UCSD-AML1 (cell line): Measurements from ENCODE around the gene EFNB2.

Experiments used
- DNase-seq: peaks from one replicate; lab custom pipeline; 2025; ENCODE audit not compliant: unreplicated experiment; lab: John Stamatoyannopoulos, UW

Gene EFNB2, protein sequence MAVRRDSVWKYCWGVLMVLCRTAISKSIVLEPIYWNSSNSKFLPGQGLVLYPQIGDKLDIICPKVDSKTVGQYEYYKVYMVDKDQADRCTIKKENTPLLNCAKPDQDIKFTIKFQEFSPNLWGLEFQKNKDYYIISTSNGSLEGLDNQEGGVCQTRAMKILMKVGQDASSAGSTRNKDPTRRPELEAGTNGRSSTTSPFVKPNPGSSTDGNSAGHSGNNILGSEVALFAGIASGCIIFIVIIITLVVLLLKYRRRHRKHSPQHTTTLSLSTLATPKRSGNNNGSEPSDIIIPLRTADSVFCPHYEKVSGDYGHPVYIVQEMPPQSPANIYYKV

DNA sequence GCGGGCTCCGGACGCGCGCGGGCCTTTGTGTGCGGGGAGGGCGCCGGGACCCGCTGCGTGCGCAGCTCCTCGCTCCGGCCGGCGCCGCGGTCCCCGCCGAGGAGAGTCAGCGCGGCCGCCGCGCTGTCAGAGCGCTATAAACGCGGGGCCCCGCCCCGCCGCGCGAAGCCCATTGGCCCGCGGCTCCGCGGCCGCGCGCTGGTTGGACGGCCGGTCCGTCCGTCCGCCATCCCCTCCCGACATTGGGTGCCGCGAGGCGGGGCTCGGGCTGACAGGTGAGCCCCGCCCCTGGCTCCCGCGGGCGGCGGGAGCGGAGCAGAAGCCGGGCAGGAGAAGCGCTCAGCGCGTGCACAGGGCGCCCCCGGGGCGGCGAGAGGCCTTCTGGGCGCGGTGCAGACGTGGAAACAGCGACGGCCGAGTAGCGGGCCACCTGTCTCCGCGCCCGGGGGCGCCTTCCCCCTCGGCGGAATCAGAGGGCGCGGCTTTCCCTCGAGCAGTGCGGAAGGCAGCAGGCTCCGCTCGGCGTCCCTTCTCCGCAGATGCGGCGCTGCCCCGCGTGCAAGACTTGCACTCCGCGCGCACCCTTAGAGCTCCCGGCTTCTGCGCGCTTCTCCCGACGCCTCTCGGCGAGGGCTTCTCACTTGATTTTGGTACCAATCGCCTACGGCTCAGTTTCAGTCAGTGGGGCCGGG lies at the start of gene EFNB2:
EFNB2 (minus strand) TSS at position 111 of the 692 bp plus-strand sequence. CDS start 698 bp downstream, outside the sequence.
- peak; percentile 91 for DNase-seq

DNA sequence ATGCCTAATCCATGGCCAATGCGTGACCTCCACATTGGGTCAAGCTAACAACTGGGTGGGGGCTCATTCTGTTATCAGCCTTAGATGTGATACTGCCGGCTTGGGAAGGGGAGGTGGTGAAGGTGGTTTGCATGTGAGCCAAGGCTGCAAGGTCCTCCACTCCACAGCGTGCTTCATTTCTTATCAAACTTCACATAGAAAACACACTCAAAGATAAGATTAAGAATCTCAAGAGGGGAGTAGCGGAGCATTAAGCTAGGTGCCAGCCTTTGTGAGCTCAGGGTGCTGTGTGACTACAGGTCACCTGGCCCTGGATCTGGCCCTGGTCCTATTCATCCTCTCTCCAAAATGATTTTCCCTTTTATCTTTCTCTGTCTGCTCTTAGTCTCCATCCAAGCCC lies 45.8 kb upstream of the EFNB2 start:
- no peak for DNase-seq

DNA sequence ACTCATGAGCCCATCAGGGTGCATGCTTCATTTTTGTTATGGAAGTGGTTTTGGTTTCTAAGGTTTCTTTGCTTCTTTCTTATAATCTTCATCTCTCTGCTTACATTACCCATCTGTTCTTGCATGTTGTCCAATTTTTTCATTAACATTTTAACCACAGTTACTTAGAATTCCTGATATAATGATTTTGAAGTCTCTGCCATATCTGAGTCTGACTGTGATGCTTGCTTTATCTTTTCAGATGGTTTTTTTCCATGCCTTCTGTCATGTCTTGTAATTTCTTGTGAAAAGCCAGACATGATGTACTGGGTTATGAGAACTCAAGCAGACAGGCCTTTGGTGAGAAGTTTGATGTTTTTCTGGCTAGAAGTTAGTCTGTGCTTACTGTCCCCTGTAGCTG lies 40.4 kb upstream of the EFNB2 start:
- no peak for DNase-seq

DNA sequence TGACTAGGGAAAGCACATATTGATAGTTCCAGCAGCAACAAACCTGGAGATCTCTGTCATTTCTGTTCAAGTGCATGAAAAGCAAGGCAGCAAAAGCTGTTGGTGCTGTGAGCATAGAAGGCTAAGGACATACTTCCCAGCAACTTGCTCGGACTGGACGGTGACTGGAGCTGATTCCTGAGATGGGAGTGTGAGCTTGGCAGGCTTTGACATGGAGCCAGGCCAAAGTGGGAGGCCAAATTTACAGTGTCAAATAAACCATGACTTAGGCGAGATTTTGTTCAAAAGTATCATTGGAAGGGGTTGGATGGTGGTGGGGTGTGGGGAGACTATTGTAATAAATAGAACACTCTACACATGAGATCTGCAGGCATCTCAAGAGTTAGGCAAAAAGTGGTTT lies 38.4 kb upstream of the EFNB2 start:
- DNase-seq = no peak

DNA sequence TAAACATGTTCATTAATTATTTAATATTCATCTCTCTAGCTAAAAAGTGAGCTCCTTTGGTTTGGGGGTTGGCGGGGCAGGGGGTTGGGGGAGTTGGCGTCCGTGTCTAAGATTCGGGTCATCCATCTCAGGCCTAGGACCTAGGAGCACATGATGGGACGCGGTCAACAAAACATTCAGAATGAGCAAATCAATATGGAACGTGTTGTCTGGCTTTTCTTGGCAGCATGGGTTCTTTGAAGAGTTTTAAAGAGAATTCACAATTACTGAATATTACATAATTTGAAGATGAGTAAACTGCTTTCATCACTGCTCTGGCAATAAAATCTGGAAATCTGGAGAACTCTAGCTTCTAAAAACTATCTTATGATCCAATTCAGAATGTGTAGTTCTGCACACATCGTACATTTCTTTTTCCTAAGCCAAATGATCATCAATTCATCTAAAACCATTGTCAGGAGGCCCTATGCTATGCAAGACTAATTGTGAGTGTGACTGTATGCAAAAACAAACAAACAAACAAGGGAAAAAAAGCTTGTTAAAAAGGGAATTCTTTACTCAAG lies 37.9 kb upstream of the EFNB2 start:
- DNase-seq = no peak

DNA sequence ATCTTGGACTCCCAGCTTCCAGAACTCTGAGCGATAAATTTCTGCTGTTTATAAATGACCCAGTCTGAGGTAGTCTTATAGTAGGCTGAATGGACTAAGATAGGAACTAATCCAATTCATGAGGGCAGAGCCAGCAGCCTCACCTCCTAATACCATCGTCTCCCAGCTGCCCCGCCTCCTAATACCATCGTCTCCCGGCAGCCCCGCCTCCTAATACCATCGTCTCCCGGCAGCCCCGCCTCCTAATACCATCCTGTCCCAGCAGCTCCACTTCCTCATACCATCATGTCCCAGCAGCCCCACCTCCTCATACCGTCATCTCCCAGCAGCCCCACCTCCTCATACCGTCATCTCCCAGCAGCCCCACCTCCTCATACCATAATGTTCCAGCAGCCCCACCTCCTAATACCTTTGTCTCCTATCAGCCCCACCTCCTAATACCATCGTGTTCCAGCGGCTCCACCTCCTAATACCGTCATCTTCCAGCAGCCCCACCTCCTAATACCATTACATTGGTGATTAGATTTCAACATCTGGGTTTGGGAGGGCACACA lies 34.9 kb upstream of the EFNB2 start:
- no peak for DNase-seq

DNA sequence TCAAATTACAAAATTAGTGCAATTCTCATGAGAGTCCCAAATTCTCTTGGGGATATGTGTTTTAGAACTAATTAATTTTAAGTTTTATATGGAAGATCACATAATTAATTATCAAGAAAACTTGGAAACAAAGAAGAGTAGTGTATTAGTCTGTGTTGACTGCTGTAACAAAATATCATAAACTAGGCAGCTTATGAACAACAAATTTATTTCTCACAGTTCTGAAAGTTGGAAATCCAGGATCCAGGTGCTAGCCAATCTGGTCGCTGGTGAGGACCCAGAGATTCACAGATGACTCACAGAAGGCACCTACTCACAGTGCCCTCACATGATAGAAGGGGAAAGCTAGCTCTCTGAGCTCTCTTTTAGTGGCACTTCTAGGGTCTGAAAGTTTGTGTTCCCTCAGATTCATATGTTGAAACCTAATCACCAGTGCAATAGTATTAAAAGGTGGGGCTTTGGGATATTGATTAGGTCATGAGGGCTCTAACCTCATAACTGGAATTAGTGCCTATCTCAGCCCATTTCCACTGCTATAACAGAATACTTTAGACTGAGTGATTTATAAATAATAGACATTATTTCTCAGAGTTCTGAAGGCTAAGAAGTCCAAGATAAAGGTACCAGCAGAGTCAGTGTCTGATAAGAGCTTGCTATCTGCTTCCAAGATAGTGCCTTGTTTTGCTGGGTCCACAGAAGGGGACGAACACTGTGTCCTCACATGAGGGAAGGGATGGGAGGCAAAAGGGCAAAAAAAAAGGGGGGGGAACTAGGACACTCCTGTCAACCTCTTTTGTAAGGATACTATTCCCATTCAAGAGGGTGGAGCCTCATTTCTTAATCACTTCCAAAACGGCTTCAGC lies 34.0 kb upstream of the EFNB2 start:
- DNase-seq = no peak

DNA sequence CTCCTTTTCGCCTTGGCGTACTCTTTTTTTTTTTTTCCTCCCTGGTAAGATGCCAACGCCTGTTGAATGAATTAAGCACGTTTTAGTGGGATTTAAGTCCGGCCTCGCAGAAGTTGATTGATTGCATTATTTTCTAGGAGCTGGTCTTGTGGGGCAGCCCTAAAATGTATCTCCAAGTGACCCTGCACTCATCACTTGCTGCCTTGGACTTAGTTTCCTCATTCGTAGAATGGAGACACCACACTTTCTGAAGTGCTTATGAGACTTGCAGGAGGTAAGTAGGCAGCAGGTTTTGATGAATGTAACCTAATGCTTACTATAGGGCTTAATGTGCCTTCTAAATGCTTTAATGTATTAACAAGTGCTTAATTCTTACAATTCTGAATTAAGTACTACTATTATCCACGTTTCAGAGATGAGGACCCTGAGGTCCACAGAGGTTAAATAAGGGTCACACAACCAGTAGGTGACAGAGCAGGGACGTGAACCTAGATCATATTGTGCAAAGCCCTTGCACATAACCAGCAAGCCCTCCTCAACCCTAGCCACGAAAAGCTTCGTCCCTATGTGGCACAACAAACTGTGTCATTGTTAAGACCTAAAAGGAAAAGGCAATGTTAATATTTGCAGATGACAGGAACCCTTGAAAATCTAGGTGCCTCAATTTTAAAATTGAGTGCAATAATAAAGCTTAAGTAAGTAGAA lies 33.0 kb upstream of the EFNB2 start:
- DNase-seq = no peak

DNA sequence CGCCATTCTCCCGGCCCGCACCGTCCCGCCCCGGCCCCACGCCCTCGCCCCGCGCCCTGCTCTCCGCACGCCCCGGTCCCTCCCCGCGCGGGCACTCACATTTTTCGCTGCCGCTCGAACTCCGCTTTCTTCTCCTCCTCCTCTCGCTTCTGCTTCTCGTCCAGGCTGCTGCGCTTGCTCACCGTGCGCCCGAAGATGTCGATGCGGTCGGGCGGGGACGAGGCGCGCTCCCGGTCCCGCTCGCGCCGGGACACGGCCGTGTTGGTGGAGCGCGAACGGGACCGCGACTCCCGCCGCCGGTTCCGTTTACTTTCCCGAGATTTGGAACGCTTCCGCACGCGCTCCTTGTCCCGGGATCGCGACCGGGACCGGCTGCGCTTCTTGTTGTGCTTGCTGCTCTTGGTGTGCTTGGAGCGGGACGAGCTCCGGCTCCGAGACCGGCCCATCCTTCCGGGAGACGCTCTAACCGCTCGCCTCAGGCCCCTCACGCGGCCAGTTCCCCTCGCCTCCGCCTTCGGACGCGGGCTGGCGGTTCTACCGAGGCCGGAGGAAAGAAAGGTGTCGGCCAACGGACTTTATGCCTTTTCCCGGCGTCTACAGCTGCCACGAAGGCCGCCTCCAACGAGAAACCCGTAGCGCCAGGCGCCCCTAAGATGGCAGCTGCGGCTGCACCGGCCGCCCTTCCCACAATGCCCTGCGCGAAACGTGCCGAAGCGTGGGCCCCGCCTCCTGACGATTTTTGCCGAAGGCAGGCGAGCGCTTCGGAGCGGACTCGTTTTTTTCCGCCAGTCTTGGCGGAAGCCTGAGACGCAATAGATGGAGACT lies 32.2 kb upstream of the EFNB2 start, which contains the start of gene ARGLU1:
ARGLU1 (minus strand) TSS at position 664 of the 825 bp plus-strand sequence; CDS start at position 446, 218 bp downstream.
- peak; percentile 94 for DNase-seq

DNA sequence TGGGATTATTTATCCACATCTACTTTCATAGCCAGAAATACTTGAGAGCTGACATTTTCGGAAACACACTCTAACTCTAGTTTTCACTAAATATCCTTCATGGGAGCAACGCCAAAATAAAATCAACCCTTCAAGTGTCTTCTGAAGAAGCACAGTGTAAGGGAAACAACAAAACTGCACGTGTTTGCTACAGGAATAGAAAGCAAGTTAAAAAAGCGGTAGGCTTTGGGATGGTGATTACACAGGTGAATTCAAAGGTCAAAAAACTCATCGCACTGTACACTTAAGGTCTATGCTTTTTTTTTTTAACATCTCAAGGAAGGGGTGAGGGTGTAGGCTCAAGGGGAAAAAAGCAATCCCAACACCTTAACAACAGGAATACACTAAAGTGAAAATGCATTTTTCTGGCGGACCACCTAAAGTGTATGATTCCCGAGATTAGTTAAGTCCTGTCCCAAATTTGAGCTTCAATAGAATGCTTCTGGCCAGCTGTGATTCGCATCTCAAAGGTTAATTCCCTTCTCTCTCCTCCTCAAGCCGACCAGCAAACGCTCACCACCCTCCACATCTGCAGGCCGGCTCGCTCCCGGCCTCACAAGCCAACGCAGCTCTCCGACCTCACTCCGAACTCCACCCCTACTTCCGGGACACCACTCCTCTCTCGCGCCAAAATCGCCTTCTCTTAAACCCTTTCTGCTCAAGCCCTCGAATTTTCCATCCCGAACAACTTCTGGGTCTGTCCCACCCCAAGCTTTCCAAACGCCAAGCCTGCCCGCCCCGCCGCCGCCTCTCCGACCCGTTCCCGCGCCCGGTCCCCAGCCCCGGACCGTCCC lies 31.4 kb upstream of the EFNB2 start:
- DNase-seq = peak; percentile 56

DNA sequence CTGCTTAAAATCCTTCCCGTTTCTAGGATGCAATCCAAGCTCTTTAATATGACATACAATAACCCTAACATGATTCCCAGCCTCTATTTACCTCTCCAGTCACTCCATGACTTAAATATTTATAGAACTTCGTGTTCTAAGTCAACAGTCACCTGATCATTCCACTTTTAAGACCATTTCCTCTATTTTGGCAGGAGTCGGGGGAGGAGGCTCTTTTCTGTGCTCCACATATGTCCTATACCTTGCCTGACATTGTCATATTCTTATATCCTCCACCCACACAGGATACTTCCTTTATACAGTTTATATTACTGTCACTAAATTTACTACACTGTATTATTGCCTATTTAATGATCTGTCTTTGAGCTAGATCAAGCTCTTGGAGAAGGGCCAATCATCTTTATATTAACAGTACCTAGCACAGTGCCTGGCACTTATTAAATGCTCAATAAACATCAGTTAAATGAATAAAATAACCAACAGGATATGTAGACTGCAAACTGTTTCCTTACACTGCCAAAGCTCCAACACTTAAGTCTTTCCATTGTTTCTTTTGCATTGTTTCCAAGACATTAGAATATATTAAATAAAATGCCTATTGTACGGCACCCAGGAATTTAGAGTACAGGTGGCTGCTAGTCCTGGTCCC lies 29.8 kb upstream of the EFNB2 start:
- DNase-seq = no peak

DNA sequence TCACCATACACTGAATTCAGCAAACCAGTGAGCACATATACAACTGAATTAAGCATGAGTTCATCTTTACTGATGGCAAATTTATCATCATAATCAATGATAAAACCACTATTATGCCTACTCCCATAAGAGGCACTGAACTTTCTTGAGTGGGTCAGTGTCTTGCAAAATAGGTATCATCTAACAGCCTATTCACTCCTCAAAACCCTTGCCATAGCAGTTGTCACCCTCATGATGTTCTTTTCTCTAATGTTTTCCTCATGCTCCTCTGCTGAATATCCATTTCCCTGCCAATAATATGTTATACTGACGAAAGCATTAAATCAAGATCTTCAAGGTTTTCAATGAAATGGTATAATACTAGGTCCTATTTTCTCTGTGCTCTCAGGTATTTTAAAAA lies 26.8 kb upstream of the EFNB2 start:
- DNase-seq = no peak

DNA sequence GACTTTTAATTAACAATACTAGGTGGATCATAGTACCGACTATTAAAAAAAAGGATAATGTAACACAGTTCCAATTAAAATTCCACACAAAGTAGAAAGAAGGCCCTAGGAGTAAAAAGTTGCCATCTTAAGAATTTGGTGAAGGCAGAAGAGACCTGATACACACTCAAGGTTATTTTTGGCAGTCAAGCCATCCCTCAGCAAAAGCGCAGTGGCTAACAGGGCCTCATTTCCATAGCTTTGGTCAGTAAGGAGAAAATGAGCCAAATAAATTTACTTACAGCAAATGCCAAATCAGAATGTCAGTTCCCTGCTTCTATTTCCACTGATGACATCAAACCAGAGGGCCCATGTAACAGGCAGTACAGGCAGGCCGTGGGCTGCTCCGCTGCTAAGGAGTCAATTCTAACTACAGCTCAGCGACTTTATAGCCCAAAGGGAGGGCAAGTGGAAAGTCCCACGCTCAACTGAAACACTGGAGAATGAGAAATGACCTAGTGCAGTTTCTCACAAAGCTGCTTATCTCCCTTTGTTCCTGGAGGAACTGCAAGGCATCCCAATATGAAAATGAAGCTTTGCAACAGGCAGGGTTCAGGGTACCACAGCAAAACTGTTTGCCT lies 26.2 kb upstream of the EFNB2 start:
- peak; percentile 20 for DNase-seq

DNA sequence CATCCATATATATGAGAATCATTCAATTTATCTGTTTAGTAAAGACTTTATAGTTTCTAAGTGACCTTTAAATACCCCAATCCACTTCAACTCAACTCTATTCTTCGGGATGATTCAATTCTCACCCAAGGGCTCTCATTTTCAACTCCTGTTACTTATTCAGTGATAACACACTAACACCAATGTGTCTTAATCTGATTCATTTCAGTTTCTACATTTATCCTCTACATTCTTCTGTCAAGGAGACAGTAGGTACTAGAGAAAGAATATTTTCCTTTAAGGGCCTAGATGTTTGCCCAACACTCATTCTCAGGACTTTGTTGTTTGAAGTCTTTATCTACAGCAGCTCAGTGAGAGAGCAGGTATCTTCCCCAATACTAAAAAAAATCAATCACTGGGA lies 25.4 kb upstream of the EFNB2 start:
- no peak for DNase-seq

DNA sequence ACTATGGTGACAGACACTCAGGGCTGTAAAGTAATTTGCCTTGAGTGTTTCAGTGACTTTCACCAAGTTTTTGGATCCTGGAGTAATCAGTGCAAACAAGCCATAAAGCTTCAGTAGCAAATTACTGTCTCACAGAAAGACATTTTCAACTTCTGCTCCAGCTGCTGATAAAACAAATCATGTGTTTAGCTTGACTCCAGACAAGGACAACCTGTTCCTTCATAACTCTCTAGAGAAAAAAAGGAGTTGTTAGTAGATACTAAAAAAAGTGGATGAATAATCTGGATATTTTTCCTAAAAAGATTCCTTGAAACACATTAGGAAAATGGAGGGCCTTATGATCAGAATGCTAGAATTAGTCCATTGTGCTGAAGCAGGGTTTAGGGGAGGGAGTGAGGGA lies 23.1 kb upstream of the EFNB2 start:
- no peak for DNase-seq

DNA sequence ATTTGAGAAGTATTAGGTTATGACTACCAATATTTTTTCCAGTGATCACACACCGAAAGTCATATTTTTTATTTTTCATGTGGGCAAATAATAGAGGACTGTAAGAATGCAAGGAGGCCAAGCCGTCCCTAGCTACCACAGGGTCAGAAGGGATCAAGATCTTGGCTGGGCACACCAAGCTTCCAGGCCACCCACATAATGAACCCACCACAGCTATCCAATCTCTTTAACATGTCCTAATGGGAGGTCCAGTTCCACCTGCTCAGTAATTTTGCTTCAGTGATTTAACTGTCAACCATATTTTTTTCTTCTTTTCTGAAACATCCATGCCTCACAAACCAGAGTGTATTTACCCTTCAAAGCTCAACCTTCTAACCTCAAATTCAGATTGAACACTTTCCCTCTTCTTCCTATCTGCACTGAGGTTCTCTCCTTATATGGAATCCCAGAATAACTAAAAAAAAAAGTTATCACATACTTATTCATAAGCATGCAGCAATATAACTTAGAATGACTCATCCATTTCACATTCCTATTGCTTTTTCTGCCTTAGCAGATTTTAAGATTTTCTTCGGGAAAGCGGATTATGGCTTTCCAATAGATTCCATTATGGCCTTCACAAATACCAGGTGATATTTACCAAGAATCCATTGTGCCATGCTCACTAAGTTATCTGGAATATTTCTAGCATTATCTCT lies 20.3 kb upstream of the EFNB2 start:
- no peak for DNase-seq

DNA sequence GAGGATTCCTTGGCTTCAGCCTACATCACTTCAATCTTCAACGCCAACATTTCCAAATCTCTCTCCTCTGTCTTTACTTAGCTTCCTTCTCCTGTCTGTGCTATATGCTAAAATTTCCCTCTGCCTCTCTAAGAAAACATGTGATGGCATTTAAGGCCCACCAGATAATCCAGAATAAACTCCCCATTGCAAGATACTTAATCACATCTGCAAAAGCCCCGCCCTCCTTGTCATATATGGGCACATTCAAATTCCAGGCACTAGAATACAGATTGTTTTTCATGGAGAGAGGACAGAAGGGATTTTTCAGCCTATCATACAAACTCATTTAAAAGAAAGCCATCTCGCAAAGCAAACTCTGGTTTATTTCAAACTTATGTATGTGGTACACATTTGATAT lies 16.3 kb upstream of the EFNB2 start:
- DNase-seq = no peak
